HG03108 (cell line): ENCODE measurements around the gene VAMP2.

Experiments used
- ATAC-seq: cut with Tn5 transposase; IDR thresholded peaks from one replicate; pipeline ENCODE4 v1.9.1; 2021; ENCODE audit warnings: moderate library complexity; ENCODE audit not compliant: unreplicated experiment

VAMP2 gene

GRCh38 chr17:8143581-8144400, 19.0 kb downstream of the VAMP2 start:
- no peak for ATAC-seq

- no peak for ATAC-seq
These were observed 19.7 kb downstream of the VAMP2 start for GRCh38 chr17:8142887-8143580.

GRCh38 chr17:8142158-8142886, 20.4 kb downstream of the VAMP2 start:
- no peak for ATAC-seq

- no peak for ATAC-seq
These were observed 21.0 kb downstream of the VAMP2 start for GRCh38 chr17:8141741-8142140.

- ATAC-seq = no peak
These were observed 21.7 kb downstream of the VAMP2 start for GRCh38 chr17:8141045-8141444.

- no peak for ATAC-seq
These were observed 22.4 kb downstream of the VAMP2 start for GRCh38 chr17:8140065-8141029.

GRCh38 chr17:8138672-8139371, 23.9 kb downstream of the VAMP2 start:
- peak; percentile 76 for ATAC-seq

GRCh38 chr17:8138374-8138671, 24.4 kb downstream of the VAMP2 start:
- no peak for ATAC-seq

GRCh38 chr17:8137645-8138373, 24.9 kb downstream of the VAMP2 start:
- no peak for ATAC-seq

- ATAC-seq = no peak
These were observed 28.8 kb downstream of the VAMP2 start for GRCh38 chr17:8133941-8134340.

- ATAC-seq = no peak
These were observed 29.3 kb downstream of the VAMP2 start for GRCh38 chr17:8133399-8133798.

GRCh38 chr17:8131844-8132441, 30.8 kb downstream of the VAMP2 start:
- no peak for ATAC-seq

- no peak for ATAC-seq
These were observed 34.5 kb downstream of the VAMP2 start for GRCh38 chr17:8128125-8128784.

- ATAC-seq = peak; percentile 32
These were observed 36.2 kb downstream of the VAMP2 start for GRCh38 chr17:8126491-8127066.

GRCh38 chr17:8125947-8126490, 36.7 kb downstream of the VAMP2 start:
- no peak for ATAC-seq

GRCh38 chr17:8125154-8125946, 37.4 kb downstream of the VAMP2 start:
- no peak for ATAC-seq
